Fibroblast of lung (primary cell): ENCODE results near the gene CHRM1. TPM values are rescaled to one million over a fixed set of nuclear protein-coding genes. Genes with fewer than 3 reads are reported as not detected.
"Not testable (repeated sequence)": the region's sequence is repeated elsewhere in the genome, so short reads cannot be mapped to it uniquely, and the experiment has no call there.

Experiments used
- DNase-seq, 2 donors: peaks; one replicate each; pipeline versions ENCODE4 v3.0.0 to v3.0.0-alpha.2; 2010; ENCODE audit warnings: low read depth in 2 of 2
- H2AFZ ChIP-seq: 2 replicates; pipeline ENCODE4 v1.5.1; 2012; ENCODE audit warnings: low read length, control low read depth, inconsistent platforms
- H3K27ac ChIP-seq: 2 replicates; pipeline ENCODE4 v1.5.1; 2011; ENCODE audit warnings: low read length, control low read depth; ENCODE audit not compliant: insufficient read depth
- H3K27me3 ChIP-seq: 2 replicates; pipeline ENCODE4 v1.5.1; 2011; ENCODE audit warnings: mild to moderate bottlenecking, low read length; ENCODE audit not compliant: control insufficient read depth, insufficient read depth
- H3K36me3 ChIP-seq: 2 replicates; pipeline ENCODE4 v1.5.1; 2011; ENCODE audit warnings: low read length; ENCODE audit not compliant: control insufficient read depth, insufficient read depth
- H3K4me1 ChIP-seq: 2 replicates; pipeline ENCODE4 v1.5.1; 2011; ENCODE audit warnings: low read length; ENCODE audit not compliant: control insufficient read depth, insufficient read depth; ENCODE audit errors: extremely low read depth
- H3K4me2 ChIP-seq: 2 replicates; pipeline ENCODE4 v1.5.1; 2011; ENCODE audit warnings: low read length, control low read depth; ENCODE audit not compliant: insufficient read depth; ENCODE audit errors: extremely low read depth
- H3K4me3 ChIP-seq, 4 experiments: fragments of 200-600 bp in 1 of 4; sonication (generic) in 1 of 4; replicated peaks in 1 of 4; 2 replicates each; pipeline ENCODE4 v1.5.1; 2011 to 2016; ENCODE audit warnings: low read length in 4 of 4, low read depth in 3 of 4, mild to moderate bottlenecking in 3 of 4, control low read depth in 2 of 4, inconsistent platforms in 1 of 4, mixed read lengths in 1 of 4; ENCODE audit not compliant: insufficient read depth in 1 of 4; ENCODE audit errors: control extremely low read depth in 1 of 4
- H3K79me2 ChIP-seq: 2 replicates; pipeline ENCODE4 v1.5.1; 2012; ENCODE audit warnings: mild to moderate bottlenecking, low read length, inconsistent platforms; ENCODE audit not compliant: control insufficient read depth, insufficient read depth
- H3K9ac ChIP-seq: 2 replicates; pipeline ENCODE4 v1.5.1; 2011; ENCODE audit warnings: mild to moderate bottlenecking, low read length, control low read depth; ENCODE audit not compliant: insufficient read depth
- H3K9me3 ChIP-seq: 2 replicates; pipeline ENCODE4 v1.5.1; 2012; ENCODE audit warnings: low read depth, low read length; ENCODE audit not compliant: control insufficient read depth, insufficient read depth
- H4K20me1 ChIP-seq: 2 replicates; pipeline ENCODE4 v1.5.1; 2011; ENCODE audit warnings: low read length; ENCODE audit not compliant: control insufficient read depth, insufficient read depth; ENCODE audit errors: extremely low read depth
- EZH2 ChIP-seq: IDR thresholded peaks from 2 replicates; pipeline ENCODE4 v1.5.1; 2012; ENCODE audit warnings: low read length, control low read depth, mild to moderate bottlenecking; ENCODE audit errors: missing control alignments
- polyA plus RNA-seq, 2 donors: library from polyadenylated mRNA; depleted of rRNA in 1 of 2; stranded (reverse) in 1 of 2; unstranded in 1 of 2; fragments of >200 nt; gene quantifications; 2 replicates each; pipeline ENCODE4 v1.2.1, GENCODE V29; 2011 to 2012; ENCODE audit warnings: missing spikeins in 1 of 2
- total RNA-seq: library from RNA; depleted of rRNA; stranded (reverse); fragments of >200 nt; gene quantifications from 2 replicates; pipeline ENCODE4 v1.2.1, GENCODE V29; 2014
- TF ChIP-seq, protein P1 (sequence below), 2 donors: IDR thresholded peaks in 1 of 2; conservative IDR thresholded peaks in 1 of 2; 1 replicate in 1 of 2; 2 replicates in 1 of 2; pipeline ENCODE4 v1.5.1; 2011 to 2012; ENCODE audit warnings: low read length in 2 of 2, control low read depth in 1 of 2, inconsistent platforms in 1 of 2, low read depth in 1 of 2, mild to moderate bottlenecking in 1 of 2

CHRM1 gene
- total and polyA plus RNA-seq, 2 donors (not counting 1 experiment from before 2014, with no cell fraction given) = not detected

DNA sequence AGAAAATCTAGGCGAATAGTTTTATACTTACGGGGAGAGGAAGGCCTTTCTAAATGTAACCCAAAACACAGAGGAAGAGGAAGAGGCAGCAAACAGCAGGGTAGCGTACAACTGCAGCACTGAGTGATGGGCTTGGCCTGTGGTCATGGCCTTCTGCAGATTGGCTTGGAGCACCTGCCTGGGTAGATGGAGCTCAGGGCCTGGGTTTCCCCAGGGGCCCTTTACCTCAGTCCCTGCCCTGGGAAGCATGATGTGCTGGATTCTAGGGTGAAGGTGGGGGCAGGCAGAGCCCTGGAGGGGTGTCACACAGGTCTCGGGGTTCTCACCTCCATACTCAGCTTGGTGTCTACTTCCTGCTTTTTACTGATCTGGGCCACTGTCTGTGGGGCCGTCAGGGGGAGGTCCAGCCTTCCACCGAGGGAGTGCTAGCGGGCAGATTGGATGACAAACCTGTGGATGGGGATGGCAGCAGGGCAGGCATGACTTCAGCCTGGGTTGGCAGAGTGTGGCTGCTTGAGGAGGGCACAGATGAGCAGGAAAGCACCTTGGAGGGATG, 27.7 kb upstream of the CHRM1 start:
- H3K9me3 ChIP-seq = no peaks in the 10 kb centered on the region
- no peak overlapping the region for H3K9ac ChIP-seq
- H3K4me1 ChIP-seq = no peaks in the 10 kb centered on the region
- no peaks in the 10 kb centered on the region for H3K27me3 ChIP-seq
- no peak overlapping the region for H2AFZ ChIP-seq
- H4K20me1 ChIP-seq = no peaks in the 10 kb centered on the region
- no peak overlapping the region for H3K27ac ChIP-seq
- H3K4me2 ChIP-seq = no peak overlapping the region
- H3K79me2 ChIP-seq = no peaks in the 10 kb centered on the region
- no peak for DNase-seq
- no peak overlapping the region for H3K4me3 ChIP-seq
- TF ChIP-seq, protein P1, sequence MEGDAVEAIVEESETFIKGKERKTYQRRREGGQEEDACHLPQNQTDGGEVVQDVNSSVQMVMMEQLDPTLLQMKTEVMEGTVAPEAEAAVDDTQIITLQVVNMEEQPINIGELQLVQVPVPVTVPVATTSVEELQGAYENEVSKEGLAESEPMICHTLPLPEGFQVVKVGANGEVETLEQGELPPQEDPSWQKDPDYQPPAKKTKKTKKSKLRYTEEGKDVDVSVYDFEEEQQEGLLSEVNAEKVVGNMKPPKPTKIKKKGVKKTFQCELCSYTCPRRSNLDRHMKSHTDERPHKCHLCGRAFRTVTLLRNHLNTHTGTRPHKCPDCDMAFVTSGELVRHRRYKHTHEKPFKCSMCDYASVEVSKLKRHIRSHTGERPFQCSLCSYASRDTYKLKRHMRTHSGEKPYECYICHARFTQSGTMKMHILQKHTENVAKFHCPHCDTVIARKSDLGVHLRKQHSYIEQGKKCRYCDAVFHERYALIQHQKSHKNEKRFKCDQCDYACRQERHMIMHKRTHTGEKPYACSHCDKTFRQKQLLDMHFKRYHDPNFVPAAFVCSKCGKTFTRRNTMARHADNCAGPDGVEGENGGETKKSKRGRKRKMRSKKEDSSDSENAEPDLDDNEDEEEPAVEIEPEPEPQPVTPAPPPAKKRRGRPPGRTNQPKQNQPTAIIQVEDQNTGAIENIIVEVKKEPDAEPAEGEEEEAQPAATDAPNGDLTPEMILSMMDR (conservative IDR thresholded peaks at IDR 0.05 in 1 of 2, IDR thresholded peaks at IDR 0.05 in 1 of 2; ENCODE audit: low read depth in 1 of 2, low read length in 2 of 2) = no peak
- H3K36me3 ChIP-seq = no peaks in the 10 kb centered on the region

DNA sequence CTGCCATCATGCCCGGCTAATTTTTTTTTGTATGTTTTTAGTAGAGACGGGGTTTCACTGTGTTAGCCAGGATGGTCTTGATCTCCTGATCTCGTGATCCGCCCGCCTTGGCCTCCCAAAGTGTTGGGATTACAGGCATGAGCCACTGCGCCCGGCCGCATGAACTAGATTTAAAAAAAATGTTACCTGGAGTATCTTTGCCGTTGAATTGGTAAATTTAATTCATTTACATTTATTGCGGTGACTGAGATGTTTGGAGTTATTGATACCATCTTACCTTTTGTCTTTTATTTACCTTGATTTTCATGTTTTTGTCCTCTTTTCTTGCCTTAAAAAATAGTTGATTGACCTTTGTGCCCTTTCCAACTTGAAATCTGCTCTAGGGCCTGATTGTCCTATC, 24.4 kb upstream of the CHRM1 start:
- H3K9me3 ChIP-seq, DNase-seq, H3K9ac ChIP-seq, H3K79me2 ChIP-seq, H3K4me2 ChIP-seq, H2AFZ ChIP-seq, H3K4me3 ChIP-seq, H3K4me1 ChIP-seq, H3K27me3 ChIP-seq, H3K36me3 ChIP-seq, H3K27ac ChIP-seq, H4K20me1 ChIP-seq: not testable (repeated sequence)

DNA sequence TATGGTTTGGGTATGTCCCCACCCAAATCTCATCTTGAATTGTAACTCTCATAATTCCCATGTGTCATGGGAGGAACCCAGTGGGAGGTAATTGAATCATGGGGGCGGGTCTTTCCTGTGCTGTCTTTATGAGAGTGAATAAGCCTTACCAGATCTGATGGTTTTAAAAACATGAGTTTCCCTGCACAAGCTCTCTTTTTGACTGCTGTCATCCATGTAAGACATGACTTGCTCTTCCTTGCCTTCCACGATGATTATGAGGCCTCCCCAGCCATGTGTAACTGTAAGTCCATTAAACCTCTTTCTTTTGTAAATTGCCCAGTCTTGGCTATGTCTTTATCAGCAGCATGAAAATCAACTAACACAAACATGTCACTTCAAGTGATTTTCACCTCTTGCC, 16.4 kb upstream of the CHRM1 start:
- not testable (repeated sequence) for H2AFZ ChIP-seq

DNA sequence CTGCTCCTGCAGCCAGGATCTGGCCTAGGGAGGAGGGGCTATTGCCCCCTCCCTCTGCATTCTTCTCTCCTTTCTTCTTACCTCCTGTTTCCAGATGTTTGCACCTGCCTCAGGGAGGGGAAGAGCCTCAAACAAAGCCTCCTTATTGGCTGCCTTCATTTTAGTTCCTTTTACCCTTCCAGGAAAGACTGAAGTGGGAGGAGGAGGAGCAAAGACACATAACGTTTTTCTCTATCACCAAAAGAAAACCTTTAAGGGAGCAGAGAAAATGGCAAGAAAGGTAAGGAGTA, 13.3 kb upstream of the CHRM1 start:
- H3K4me1 ChIP-seq = no peaks in the 10 kb centered on the region
- H4K20me1 ChIP-seq = no peaks in the 10 kb centered on the region
- H3K4me3 ChIP-seq = no peak overlapping the region
- peaks cover 3% of the 10 kb centered on the region for H3K27me3 ChIP-seq
- no peak overlapping the region for H3K9ac ChIP-seq
- no peaks in the 10 kb centered on the region for H3K9me3 ChIP-seq
- no peaks in the 10 kb centered on the region for H3K79me2 ChIP-seq
- H3K27ac ChIP-seq = no peak overlapping the region
- H3K36me3 ChIP-seq = no peaks in the 10 kb centered on the region
- TF ChIP-seq EZH2 = no peak
- TF ChIP-seq, protein P1 (conservative IDR thresholded peaks at IDR 0.05 in 1 of 2, IDR thresholded peaks at IDR 0.05 in 1 of 2; ENCODE audit: low read depth in 1 of 2, low read length in 2 of 2) = no peak
- H2AFZ ChIP-seq = no peak overlapping the region
- DNase-seq = no peak
- H3K4me2 ChIP-seq = no peak overlapping the region

More for the DNA sequence above, 16.4 kb upstream of the CHRM1 start:
- H3K9me3 ChIP-seq, H3K9ac ChIP-seq, H3K27ac ChIP-seq, H3K4me3 ChIP-seq, H3K27me3 ChIP-seq, H3K79me2 ChIP-seq, H3K4me2 ChIP-seq, H4K20me1 ChIP-seq, H3K36me3 ChIP-seq, H3K4me1 ChIP-seq, DNase-seq: not testable (repeated sequence)
